Regular cardiac myocyte (primary cell): ENCODE data around the gene CP. TPM values are rescaled to one million over a fixed set of nuclear protein-coding genes. Genes with fewer than 3 reads are reported as not detected.

ENCODE experiments used
- total RNA-seq: library from RNA; depleted of rRNA; stranded (reverse); fragments of >200 nt; gene quantifications from 2 replicates; pipeline ENCODE4 v1.2.3, GENCODE V29; 2014

The CP gene
- total RNA-seq = 0.19 and 5.1 TPM in 2 replicates

GRCh38 chr3:149221783-149222517 lies at the start of gene CP:
Gene CP, minus strand, starts transcription at chr3:149221829. Its CDS starts 37 bp downstream, at chr3:149221792.

GRCh38 chr3:149129326-149130205 lies 92.1 kb downstream of the CP start, which contains the start of gene HPS3:
Gene HPS3, plus strand, starts transcription at chr3:149129638. Its CDS starts 86 bp downstream, at chr3:149129724.

Other genes with a start within 250 kb of the CP start
- 42.6 and 58.3 TPM in 2 replicates for gene GYG1, start 230.3 kb downstream of the CP start, total RNA-seq
- 57.1 and 91.9 TPM in 2 replicates for gene HLTF, start 135.3 kb downstream of the CP start, total RNA-seq
- gene HPS3, start 92.2 kb downstream of the CP start, total RNA-seq = 32.6 and 76.1 TPM in 2 replicates
- gene TM4SF18, start 111.8 kb upstream of the CP start, total RNA-seq = 0.56 and 0.77 TPM in 2 replicates
- gene TM4SF1, start 155.8 kb upstream of the CP start, total RNA-seq = 657 and 1,042 TPM in 2 replicates